Progenitor cell of endocrine pancreas (in vitro differentiated cells): ENCODE data around the gene IRS4. TPM values are rescaled to one million over a fixed set of nuclear protein-coding genes. Genes with fewer than 3 reads are reported as not detected.

ENCODE experiments used
- DNase-seq: peaks from one replicate; pipeline ENCODE4 v3.0.0; 2021; ENCODE audit warnings: low spot score; ENCODE audit not compliant: unreplicated experiment
- H3K27ac Mint-ChIP-seq: 2 replicates; pipeline ENCODE4 v1.8.0; 2021; ENCODE audit warnings: mild to moderate bottlenecking, moderate library complexity, mixed read lengths
- H3K27me3 Mint-ChIP-seq: 2 replicates; pipeline ENCODE4 v1.8.0; 2021; ENCODE audit warnings: mixed read lengths
- H3K36me3 Mint-ChIP-seq: 2 replicates; pipeline ENCODE4 v1.8.0; 2022; ENCODE audit warnings: mixed read lengths; ENCODE audit not compliant: insufficient read depth
- H3K4me1 Mint-ChIP-seq: 2 replicates; pipeline ENCODE4 v1.8.0; 2021; ENCODE audit warnings: low read depth, mixed read lengths
- H3K4me3 Mint-ChIP-seq: 2 replicates; pipeline ENCODE4 v1.8.0; 2021; ENCODE audit warnings: low read depth, mild to moderate bottlenecking, moderate library complexity, mixed read lengths
- H3K9me3 Mint-ChIP-seq: 2 replicates; pipeline ENCODE4 v1.8.0; 2021; ENCODE audit warnings: low read depth, mixed read lengths
- total RNA-seq: library from RNA; stranded (reverse); gene quantifications from 2 replicates; pipeline ENCODE4 v1.2.1, GENCODE V29; 2021
- TF ChIP-seq, protein P1 (sequence below): fragments of 200-600 bp; sonication (generic); IDR thresholded peaks from one replicate; pipeline ENCODE4 v1.5.0; 2021; ENCODE audit warnings: antibody characterized with exemption, mild to moderate bottlenecking; ENCODE audit not compliant: unreplicated experiment

IRS4 gene
- total RNA-seq, 1 donor from 2014 or later: 1.2 TPM

- no peaks in the 10 kb centered on the region for H3K9me3 Mint-ChIP-seq
- TF ChIP-seq, protein P1, sequence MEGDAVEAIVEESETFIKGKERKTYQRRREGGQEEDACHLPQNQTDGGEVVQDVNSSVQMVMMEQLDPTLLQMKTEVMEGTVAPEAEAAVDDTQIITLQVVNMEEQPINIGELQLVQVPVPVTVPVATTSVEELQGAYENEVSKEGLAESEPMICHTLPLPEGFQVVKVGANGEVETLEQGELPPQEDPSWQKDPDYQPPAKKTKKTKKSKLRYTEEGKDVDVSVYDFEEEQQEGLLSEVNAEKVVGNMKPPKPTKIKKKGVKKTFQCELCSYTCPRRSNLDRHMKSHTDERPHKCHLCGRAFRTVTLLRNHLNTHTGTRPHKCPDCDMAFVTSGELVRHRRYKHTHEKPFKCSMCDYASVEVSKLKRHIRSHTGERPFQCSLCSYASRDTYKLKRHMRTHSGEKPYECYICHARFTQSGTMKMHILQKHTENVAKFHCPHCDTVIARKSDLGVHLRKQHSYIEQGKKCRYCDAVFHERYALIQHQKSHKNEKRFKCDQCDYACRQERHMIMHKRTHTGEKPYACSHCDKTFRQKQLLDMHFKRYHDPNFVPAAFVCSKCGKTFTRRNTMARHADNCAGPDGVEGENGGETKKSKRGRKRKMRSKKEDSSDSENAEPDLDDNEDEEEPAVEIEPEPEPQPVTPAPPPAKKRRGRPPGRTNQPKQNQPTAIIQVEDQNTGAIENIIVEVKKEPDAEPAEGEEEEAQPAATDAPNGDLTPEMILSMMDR: no peak
- DNase-seq: no peak
- H3K36me3 Mint-ChIP-seq: peaks cover 2% of the 10 kb centered on the region
- H3K4me3 Mint-ChIP-seq: no peak overlapping the region
- H3K4me1 Mint-ChIP-seq: peaks cover 8% of the 10 kb centered on the region
- H3K27me3 Mint-ChIP-seq: no peaks in the 10 kb centered on the region
- H3K27ac Mint-ChIP-seq: no peak overlapping the region
Observed at GRCh38 chrX:108701633-108702032, 34.7 kb downstream of the IRS4 start.

- peaks cover 7% of the 10 kb centered on the region for H3K4me1 Mint-ChIP-seq
- no peaks in the 10 kb centered on the region for H3K27me3 Mint-ChIP-seq
- no peaks in the 10 kb centered on the region for H3K9me3 Mint-ChIP-seq
- TF ChIP-seq, protein P1: peak; percentile 59
- H3K27ac Mint-ChIP-seq: no peak overlapping the region
- DNase-seq: no peak
- no peak overlapping the region for H3K4me3 Mint-ChIP-seq
- peaks cover 2% of the 10 kb centered on the region for H3K36me3 Mint-ChIP-seq
Observed at GRCh38 chrX:108699368-108699767, 37.0 kb downstream of the IRS4 start.

DNA sequence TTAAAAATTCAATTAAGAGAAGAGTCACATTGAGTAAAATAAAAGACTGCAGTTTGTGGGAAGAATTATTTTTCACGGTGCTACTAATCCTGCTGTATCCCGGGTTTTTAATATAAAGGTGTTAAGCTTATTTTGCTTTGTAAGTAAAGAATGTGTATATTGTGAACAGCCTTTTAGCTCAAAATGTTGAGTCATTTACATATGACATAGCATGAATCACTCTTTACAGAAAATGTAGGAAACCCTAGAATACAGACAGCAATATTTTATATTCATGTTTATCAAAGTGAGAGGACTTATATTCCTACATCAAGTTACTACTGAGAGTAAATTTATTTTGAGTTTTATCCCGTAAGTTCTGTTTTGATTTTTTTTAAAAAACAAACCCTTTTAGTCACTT is 39.7 kb downstream of the IRS4 start:
- no peak for DNase-seq
- Mint-ChIP-seq H3K27me3 (no peaks in the 10 kb centered on the region), H3K9me3 (no peaks in the 10 kb centered on the region), H3K27ac (no peak overlapping the region), H3K36me3 (peaks cover 4% of the 10 kb centered on the region), H3K4me3 (no peak overlapping the region), H3K4me1 (peaks cover 2% of the 10 kb centered on the region)
- TF ChIP-seq, protein P1: no peak
